ENCODE results near the gene SNRPD1. TPM values are rescaled to one million over a fixed set of nuclear protein-coding genes. Genes with fewer than 3 reads are reported as not detected.
"Not testable (repeated sequence)": the region's sequence is repeated elsewhere in the genome, so short reads cannot be mapped to it uniquely, and the experiment has no call there.

Gene SNRPD1
- 56.5 TPM for total RNA-seq (ENCODE audit: unreplicated experiment)
- long read RNA-seq, full-length matches to known transcripts = 95 of 102 reads
- long read RNA-seq, partial matches to known transcripts = 3 of 102 reads
- long read RNA-seq, other reads (novel, unspliced or antisense) = 4 of 102 reads

GRCh38 chr18:21612125-21613039, at the start of gene SNRPD1:
TSS of gene SNRPD1 (plus strand) at chr18:21612314. CDS start at chr18:21612430, 116 bp downstream.
- TF ChIP-seq CTCF (IDR thresholded peaks at IDR 0.05; ENCODE audit: partially characterized antibody, unreplicated experiment) = peak; percentile 86
- no peaks in the 10 kb centered on the region for H3K36me3 Mint-ChIP-seq (ENCODE audit: unreplicated experiment)
- peaks cover 5% of the 10 kb centered on the region for H3K27me3 Mint-ChIP-seq (ENCODE audit: unreplicated experiment)
- H3K4me1 Mint-ChIP-seq (ENCODE audit: low read depth, unreplicated experiment) = peaks cover 5% of the 10 kb centered on the region
- peaks cover 7% of the 10 kb centered on the region for H3K9me3 Mint-ChIP-seq (ENCODE audit: unreplicated experiment)
- peak within 1 kb of the TSS; percentile 99 for H3K4me3 Mint-ChIP-seq (ENCODE audit: unreplicated experiment)
- peak within 1 kb of the TSS; percentile 94 for H3K27ac Mint-ChIP-seq (ENCODE audit: unreplicated experiment)
- DNase-seq = peak; percentile 94

GRCh38 chr18:21571772-21572171, 40.3 kb upstream of the SNRPD1 start:
- DNase-seq = no peak
- Mint-ChIP-seq H3K27ac (ENCODE audit: unreplicated experiment) (no peak overlapping the region), H3K4me1 (ENCODE audit: low read depth, unreplicated experiment) (no peaks in the 10 kb centered on the region), H3K4me3 (ENCODE audit: unreplicated experiment) (no peak overlapping the region), H3K27me3 (ENCODE audit: unreplicated experiment) (no peaks in the 10 kb centered on the region), H3K9me3 (ENCODE audit: unreplicated experiment) (no peaks in the 10 kb centered on the region), H3K36me3 (ENCODE audit: unreplicated experiment) (no peaks in the 10 kb centered on the region)
- no peak for TF ChIP-seq CTCF (IDR thresholded peaks at IDR 0.05; ENCODE audit: partially characterized antibody, unreplicated experiment)

GRCh38 chr18:21575656-21576055, 36.5 kb upstream of the SNRPD1 start:
- no peak for TF ChIP-seq CTCF (IDR thresholded peaks at IDR 0.05; ENCODE audit: partially characterized antibody, unreplicated experiment)
- Mint-ChIP-seq H3K4me3 (ENCODE audit: unreplicated experiment) (no peak overlapping the region), H3K36me3 (ENCODE audit: unreplicated experiment) (no peaks in the 10 kb centered on the region), H3K27ac (ENCODE audit: unreplicated experiment) (no peak overlapping the region), H3K27me3 (ENCODE audit: unreplicated experiment) (no peaks in the 10 kb centered on the region), H3K9me3 (ENCODE audit: unreplicated experiment) (no peaks in the 10 kb centered on the region), H3K4me1 (ENCODE audit: low read depth, unreplicated experiment) (no peaks in the 10 kb centered on the region)
- no peak for DNase-seq

GRCh38 chr18:21584391-21584790, 27.7 kb upstream of the SNRPD1 start:
- Mint-ChIP-seq H3K9me3 (ENCODE audit: unreplicated experiment) (no peaks in the 10 kb centered on the region), H3K36me3 (ENCODE audit: unreplicated experiment) (no peaks in the 10 kb centered on the region), H3K4me1 (ENCODE audit: low read depth, unreplicated experiment) (no peaks in the 10 kb centered on the region), H3K4me3 (ENCODE audit: unreplicated experiment) (no peak overlapping the region), H3K27me3 (ENCODE audit: unreplicated experiment) (no peaks in the 10 kb centered on the region), H3K27ac (ENCODE audit: unreplicated experiment) (no peak overlapping the region)
- DNase-seq = no peak
- TF ChIP-seq CTCF (IDR thresholded peaks at IDR 0.05; ENCODE audit: partially characterized antibody, unreplicated experiment) = no peak

- H3K36me3 Mint-ChIP-seq (ENCODE audit: unreplicated experiment); DNase-seq; H3K4me1 Mint-ChIP-seq (ENCODE audit: low read depth, unreplicated experiment); H3K27me3 Mint-ChIP-seq (ENCODE audit: unreplicated experiment); H3K27ac Mint-ChIP-seq (ENCODE audit: unreplicated experiment); H3K4me3 Mint-ChIP-seq (ENCODE audit: unreplicated experiment): not testable (repeated sequence)
- peaks cover 10% of the 10 kb centered on the region for H3K9me3 Mint-ChIP-seq (ENCODE audit: unreplicated experiment)
These were observed 19.8 kb upstream of the SNRPD1 start for GRCh38 chr18:21592361-21592760.
